Peyer's patch (tissue), 4 donors: ENCODE results near the gene KCNJ9.

Experiments used
- POLR2A ChIP-seq, 2 donors: fragments of 450-650 bp; IDR thresholded peaks; one replicate each; pipeline ENCODE4 v1.5.1; 2017; ENCODE audit warnings: antibody characterized with exemption in 2 of 2, mild to moderate bottlenecking in 2 of 2, moderate library complexity in 2 of 2
- TF ChIP-seq, protein P1 (sequence below), 6 experiments: fragments of 450-650 bp in 4 of 6; fragments of 200-600 bp in 2 of 6; sonication (generic) in 1 of 6; IDR thresholded peaks; one replicate each; pipeline ENCODE4 v1.5.1; 2017 to 2019; ENCODE audit warnings: antibody characterized with exemption in 6 of 6, mild to moderate bottlenecking in 3 of 6, moderate library complexity in 1 of 6

DNA sequence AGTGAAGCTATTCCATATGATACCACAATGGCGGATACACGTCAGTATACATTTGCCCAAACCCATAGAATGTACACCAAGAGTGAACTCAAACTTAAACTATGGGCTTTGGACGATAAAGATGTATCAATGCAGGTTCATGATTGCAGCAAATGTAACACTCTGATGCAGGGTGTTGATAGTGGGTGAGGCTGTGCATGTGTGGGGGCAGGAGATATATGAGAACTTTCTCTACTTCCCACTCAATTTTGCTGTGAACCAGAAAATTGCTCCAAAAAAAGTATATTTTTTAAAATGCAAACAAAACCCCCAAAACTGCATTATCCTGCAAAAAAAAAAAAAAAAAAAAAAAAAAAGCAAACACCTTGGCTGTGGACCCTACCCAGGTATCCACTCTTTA, 37.6 kb downstream of the KCNJ9 start:
- TF ChIP-seq, protein P1, sequence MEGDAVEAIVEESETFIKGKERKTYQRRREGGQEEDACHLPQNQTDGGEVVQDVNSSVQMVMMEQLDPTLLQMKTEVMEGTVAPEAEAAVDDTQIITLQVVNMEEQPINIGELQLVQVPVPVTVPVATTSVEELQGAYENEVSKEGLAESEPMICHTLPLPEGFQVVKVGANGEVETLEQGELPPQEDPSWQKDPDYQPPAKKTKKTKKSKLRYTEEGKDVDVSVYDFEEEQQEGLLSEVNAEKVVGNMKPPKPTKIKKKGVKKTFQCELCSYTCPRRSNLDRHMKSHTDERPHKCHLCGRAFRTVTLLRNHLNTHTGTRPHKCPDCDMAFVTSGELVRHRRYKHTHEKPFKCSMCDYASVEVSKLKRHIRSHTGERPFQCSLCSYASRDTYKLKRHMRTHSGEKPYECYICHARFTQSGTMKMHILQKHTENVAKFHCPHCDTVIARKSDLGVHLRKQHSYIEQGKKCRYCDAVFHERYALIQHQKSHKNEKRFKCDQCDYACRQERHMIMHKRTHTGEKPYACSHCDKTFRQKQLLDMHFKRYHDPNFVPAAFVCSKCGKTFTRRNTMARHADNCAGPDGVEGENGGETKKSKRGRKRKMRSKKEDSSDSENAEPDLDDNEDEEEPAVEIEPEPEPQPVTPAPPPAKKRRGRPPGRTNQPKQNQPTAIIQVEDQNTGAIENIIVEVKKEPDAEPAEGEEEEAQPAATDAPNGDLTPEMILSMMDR (IDR thresholded peaks at IDR 0.05), result no peak
- TF ChIP-seq POLR2A (IDR thresholded peaks at IDR 0.05), result no peak
